OCI-LY3 (cell line): ENCODE measurements around the gene KNL1.

Experiments
- EZH2phosphoT487 ChIP-seq: fragments of 200-600 bp; shearing (Covaris generic); IDR thresholded peaks from 2 replicates; pipeline ENCODE4 v1.6.1; 2018; ENCODE audit warnings: antibody characterized with exemption, mixed run types, low read depth
- TF ChIP-seq, protein P1 (sequence below): fragments of 200-600, 300-600 bp; sonication (generic); IDR thresholded peaks from 2 replicates; pipeline ENCODE4 v1.5.1; 2014; ENCODE audit warnings: antibody characterized with exemption, low read length, low read depth

DNA sequence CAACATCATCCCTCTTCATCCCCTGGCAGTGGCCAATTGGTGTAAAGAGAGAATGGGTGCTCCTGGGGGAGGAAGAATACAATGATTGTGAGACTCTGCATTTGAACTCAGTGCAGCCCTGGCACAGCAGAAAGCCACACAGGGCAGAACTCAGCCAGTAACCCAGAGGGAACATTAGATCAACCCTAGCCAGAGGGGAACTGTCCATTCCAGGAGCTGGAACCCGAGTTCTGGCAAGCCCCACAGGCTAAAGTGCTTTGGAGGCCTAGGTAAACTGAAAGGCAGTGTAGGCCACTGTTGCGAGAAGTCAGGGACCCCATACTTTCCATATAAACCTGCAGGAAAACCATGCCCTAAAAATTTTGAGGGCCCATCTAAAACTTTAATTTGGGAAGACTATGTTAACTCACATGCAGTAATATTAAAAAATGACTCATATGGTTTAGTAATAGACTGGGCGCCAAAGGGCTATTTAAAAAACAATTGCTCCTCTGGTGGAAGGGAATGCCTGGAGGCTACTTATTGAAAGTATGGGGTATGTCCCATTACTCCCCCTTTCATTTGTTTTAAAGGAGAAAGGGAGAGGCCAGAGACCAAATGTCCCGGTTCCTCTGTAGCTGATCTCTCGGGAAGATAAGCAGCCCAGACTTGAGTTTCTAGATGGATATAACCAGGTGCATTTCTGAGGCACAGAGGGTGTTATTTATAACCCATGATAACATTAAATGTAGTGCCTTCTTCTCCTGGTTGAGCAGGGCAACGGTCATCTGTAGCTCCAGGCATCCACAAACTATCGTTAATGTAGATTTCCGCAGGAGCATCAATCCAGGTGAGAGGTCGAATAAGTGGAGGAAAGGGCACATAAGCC is 95.1 kb downstream of the KNL1 start:
- TF ChIP-seq, protein P1, sequence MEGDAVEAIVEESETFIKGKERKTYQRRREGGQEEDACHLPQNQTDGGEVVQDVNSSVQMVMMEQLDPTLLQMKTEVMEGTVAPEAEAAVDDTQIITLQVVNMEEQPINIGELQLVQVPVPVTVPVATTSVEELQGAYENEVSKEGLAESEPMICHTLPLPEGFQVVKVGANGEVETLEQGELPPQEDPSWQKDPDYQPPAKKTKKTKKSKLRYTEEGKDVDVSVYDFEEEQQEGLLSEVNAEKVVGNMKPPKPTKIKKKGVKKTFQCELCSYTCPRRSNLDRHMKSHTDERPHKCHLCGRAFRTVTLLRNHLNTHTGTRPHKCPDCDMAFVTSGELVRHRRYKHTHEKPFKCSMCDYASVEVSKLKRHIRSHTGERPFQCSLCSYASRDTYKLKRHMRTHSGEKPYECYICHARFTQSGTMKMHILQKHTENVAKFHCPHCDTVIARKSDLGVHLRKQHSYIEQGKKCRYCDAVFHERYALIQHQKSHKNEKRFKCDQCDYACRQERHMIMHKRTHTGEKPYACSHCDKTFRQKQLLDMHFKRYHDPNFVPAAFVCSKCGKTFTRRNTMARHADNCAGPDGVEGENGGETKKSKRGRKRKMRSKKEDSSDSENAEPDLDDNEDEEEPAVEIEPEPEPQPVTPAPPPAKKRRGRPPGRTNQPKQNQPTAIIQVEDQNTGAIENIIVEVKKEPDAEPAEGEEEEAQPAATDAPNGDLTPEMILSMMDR: no peak
- TF ChIP-seq EZH2phosphoT487: no peak
